GM13976 (cell line): ENCODE measurements around the gene OR7G1.

ENCODE experiments used
- DNase-seq: peaks from one replicate; pipeline ENCODE4 v3.0.0; 2012; ENCODE audit warnings: low spot score
- CTCF ChIP-seq: IDR thresholded peaks from 2 replicates; pipeline ENCODE4 v1.5.1; 2012; ENCODE audit warnings: borderline replicate concordance, mild to moderate bottlenecking; ENCODE audit not compliant: insufficient read depth; ENCODE audit errors: extremely low read depth, missing control alignments, control extremely low read depth
- in situ Hi-C: fragments of 300-500 bp; cut with MboI; formaldehyde crosslinking; loops from one replicate; pipeline ENCODE4 v1.12.0; 2022; ENCODE audit warnings: low sequenced_read_pairs, mixed read lengths, inconsistent platforms; ENCODE audit not compliant: unreplicated experiment

OR7G1 gene

GRCh38 chr19:9115307-9115813 lies at the start of gene OR7G1:
Gene OR7G1 (minus strand): TSS chr19:9115763. CDS start chr19:9115763, 0 bp downstream.
- no peak for TF ChIP-seq CTCF
- no peak for DNase-seq
- in situ Hi-C loops, result no loop called here

- in situ Hi-C loops, result no loop called here
- no peak for TF ChIP-seq CTCF
- no peak for DNase-seq
Observed at GRCh38 chr19:9165261-9165660, 49.7 kb upstream of the OR7G1 start.

- in situ Hi-C loops, result no loop called here
- TF ChIP-seq CTCF, result no peak
Observed at GRCh38 chr19:9161427-9161826, 45.9 kb upstream of the OR7G1 start.

GRCh38 chr19:9159891-9160290 lies 44.3 kb upstream of the OR7G1 start:
- DNase-seq, result no peak
- no peak for TF ChIP-seq CTCF
- in situ Hi-C loops, result no loop called here

More at GRCh38 chr19:9161427-9161826, 45.9 kb upstream of the OR7G1 start:
- DNase-seq, result no peak

- in situ Hi-C loops, result no loop called here
- TF ChIP-seq CTCF, result no peak
- DNase-seq, result no peak
Observed at GRCh38 chr19:9156304-9156703, 40.7 kb upstream of the OR7G1 start.

- TF ChIP-seq CTCF, result no peak
- DNase-seq, result no peak
- in situ Hi-C loops, result no loop called here
Observed at GRCh38 chr19:9155591-9155990, 40.0 kb upstream of the OR7G1 start.
